22Rv1 (cell line): Measurements from ENCODE around the gene HOMER1.

Source experiments
- H3K27ac ChIP-seq: fragments of 450-650 bp; 2 replicates; pipeline ENCODE4 v1.5.1; 2017
- ZFX ChIP-seq: fragments of 450-650 bp; IDR thresholded peaks from 2 replicates; pipeline ENCODE4 v1.6.1; 2017; ENCODE audit warnings: antibody characterized with exemption, borderline replicate concordance
- TF ChIP-seq, protein P1 (sequence below): fragments of 450-650 bp; IDR thresholded peaks from 2 replicates; pipeline ENCODE4 v1.5.1; 2017; ENCODE audit warnings: mild to moderate bottlenecking

HOMER1 gene

DNA sequence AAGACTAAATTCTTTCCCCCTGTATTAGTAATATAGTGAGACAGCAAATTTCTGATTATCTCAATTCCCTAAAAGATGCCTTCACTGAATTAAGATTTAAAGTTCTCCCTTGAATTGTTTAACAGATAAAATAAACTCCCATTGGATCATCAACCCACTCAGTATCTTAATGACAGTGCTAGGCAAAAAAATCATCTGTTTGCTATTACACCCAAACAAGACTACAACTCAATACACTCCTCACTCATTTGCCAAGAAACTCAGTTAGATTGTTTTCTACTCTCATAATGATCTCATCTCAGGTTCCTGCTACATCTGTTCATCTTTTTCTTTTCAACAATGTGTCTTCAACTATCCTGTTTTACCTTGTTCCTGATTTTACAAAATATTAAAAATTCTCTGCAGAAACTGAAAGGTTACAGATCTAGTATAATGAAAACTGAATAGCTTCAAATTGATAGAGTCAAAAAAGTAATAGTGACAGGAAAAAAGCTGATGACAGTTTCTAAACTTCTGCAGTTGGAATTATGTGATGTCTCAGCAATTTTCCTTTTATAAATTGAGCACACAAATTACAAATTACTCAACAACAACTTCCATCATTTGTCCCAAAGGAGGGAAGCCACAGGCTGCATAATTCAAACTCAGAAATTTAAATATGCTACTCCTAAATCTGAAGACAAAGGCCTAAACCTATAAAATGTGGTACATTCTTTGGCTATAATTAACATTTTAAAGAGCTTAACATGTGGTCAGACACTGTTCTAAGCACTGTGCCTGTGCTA, 39.4 kb downstream of the HOMER1 start:
- no peak overlapping the region for H3K27ac ChIP-seq
- TF ChIP-seq ZFX, result no peak
- TF ChIP-seq, protein P1, sequence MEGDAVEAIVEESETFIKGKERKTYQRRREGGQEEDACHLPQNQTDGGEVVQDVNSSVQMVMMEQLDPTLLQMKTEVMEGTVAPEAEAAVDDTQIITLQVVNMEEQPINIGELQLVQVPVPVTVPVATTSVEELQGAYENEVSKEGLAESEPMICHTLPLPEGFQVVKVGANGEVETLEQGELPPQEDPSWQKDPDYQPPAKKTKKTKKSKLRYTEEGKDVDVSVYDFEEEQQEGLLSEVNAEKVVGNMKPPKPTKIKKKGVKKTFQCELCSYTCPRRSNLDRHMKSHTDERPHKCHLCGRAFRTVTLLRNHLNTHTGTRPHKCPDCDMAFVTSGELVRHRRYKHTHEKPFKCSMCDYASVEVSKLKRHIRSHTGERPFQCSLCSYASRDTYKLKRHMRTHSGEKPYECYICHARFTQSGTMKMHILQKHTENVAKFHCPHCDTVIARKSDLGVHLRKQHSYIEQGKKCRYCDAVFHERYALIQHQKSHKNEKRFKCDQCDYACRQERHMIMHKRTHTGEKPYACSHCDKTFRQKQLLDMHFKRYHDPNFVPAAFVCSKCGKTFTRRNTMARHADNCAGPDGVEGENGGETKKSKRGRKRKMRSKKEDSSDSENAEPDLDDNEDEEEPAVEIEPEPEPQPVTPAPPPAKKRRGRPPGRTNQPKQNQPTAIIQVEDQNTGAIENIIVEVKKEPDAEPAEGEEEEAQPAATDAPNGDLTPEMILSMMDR, result no peak

GRCh38 chr5:79471556-79471955, 42.4 kb downstream of the HOMER1 start:
- no peak overlapping the region for H3K27ac ChIP-seq
- TF ChIP-seq, protein P1, result no peak
- no peak for TF ChIP-seq ZFX

DNA sequence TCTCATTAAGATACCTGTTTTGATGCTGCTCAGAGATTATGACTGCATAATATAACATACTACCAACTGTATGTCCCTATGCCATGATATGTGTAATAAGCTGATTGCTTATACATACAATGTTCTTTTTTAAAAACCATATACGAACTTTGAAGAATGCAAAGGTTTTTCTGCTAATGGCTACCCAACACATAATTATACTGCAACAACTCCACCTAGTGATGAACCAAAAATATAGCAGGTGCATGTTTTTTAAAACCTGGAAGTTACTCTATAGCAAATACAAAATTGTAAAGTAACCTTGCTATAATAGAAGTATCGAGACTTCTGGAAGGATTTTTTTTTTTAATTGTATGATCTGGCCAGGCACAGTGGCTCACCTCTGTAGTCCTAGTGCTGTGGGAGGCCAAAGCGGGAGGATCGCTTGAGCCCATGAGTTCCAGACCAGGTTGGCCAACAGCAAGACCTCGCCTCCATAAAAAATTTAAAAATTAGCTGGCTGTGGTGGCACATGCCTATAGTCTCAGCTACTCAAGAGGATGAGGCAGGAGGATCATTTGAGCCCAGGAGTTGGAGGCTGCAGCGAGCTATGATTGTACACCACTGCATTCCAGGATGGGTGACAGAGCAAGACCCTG, 49.1 kb downstream of the HOMER1 start:
- H3K27ac ChIP-seq, result no peak overlapping the region
- TF ChIP-seq, protein P1, result peak; percentile 77
- TF ChIP-seq ZFX, result no peak

DNA sequence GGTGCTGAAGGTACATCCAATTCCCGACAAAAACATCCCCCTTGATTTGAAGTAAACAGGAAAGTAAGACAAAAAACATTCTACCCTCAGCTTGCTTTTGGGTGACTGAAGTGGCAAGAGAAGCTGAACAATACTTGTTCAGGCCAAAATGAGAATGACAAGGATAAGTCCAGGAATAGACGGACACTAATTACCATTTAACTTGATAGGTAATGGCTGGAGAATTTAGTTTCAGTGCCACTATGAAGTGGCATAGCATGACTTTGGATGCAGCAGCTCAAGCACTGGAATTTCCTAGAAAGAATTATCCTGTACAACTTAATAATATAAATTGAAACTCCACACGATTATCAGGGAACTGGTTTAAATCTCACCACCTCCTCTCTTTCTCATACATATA, 49.7 kb downstream of the HOMER1 start:
- H3K27ac ChIP-seq, result no peak overlapping the region
- TF ChIP-seq, protein P1, result no peak
- no peak for TF ChIP-seq ZFX

DNA sequence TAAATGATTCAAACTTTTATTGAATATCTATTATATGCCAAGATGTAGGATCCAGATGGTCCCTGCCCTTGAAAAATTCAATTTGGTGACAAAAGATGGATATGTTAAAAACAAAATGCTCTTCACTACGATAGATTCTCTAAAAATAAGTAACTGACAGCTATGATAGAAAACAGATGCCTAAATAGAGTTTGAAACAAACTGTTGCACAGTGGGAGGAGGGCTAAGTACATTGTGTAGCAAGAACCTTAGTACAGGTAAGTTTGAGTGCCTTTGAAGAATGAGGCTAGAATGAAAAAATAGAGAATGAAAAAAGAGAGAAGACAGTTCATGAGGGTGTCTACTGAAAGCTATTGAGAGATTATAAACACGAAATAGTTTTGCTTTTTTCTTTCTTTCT, 54.3 kb downstream of the HOMER1 start:
- TF ChIP-seq, protein P1, result no peak
- no peak for TF ChIP-seq ZFX
- no peak overlapping the region for H3K27ac ChIP-seq

DNA sequence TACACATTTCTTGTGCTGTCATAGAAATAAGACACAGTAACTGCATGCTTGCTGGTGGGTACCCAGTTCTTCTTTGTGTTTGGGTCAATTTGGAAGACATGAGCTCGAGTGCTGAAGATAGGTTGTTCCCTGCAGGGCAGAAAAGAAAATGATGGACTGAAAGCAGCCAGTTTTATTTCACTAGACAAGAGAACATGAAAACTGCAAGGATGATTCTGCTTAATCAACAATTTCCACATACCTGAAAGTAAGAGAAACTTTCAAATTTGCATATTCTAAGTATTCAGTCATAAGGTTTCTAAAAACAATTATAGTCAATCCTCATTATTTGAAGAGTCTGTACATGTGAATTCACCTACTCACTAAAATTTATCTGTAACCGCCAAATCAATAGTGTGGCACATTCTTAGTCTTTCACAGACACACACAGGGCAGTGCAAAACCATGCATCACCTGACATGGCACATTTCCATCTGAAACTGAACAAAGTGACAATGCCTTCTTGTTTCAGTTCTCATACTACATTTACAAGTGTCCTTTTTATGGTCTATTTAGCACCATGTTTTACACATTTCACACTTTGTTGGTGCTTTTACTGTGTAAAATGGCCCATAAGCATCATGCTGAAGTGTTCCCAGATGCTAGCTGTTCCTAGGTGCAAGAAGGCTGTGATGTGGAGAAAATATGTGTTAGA, 56.9 kb downstream of the HOMER1 start:
- TF ChIP-seq, protein P1, result no peak
- TF ChIP-seq ZFX, result no peak
- no peak overlapping the region for H3K27ac ChIP-seq
